ENCODE measurements around the gene PARVG.

GRCh38 chr22:44207173-44207980, 26.7 kb downstream of the PARVG start:
- no peak for TF ChIP-seq CTCF (IDR thresholded peaks at IDR 0.05 in 4 of 5, conservative IDR thresholded peaks at IDR 0.05 in 1 of 5)
- no peak for TF ChIP-seq POLR2A (IDR thresholded peaks at IDR 0.05)

All from gastrocnemius medialis (tissue), 4 donors.